GM18868 (cell line): ENCODE results near the gene GAP43.

ENCODE experiments used
- ATAC-seq: cut with Tn5 transposase; IDR thresholded peaks from one replicate; pipeline ENCODE4 v1.9.1; 2021; ENCODE audit warnings: mild to moderate bottlenecking, moderate library complexity; ENCODE audit not compliant: unreplicated experiment

GAP43 gene

DNA sequence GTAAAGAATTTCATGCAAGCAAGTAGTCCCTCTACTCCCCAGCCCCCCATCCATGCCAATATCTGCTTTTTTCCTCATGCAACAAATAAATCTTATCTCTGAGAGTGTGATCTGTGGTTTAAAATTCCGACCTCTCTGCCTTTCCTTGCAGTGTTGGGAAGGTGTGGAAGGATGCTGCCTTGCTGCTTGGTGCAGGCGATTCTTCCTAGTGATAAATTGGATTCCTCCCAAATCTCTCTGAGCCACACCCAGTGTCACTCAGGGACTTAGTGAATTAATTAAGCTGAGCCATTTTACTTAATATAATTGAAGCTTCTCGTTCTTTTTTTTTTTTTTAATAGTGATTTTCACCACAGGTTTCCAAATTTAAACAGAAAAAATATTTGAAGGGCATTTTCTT, 3.4 kb downstream of the GAP43 start:
- ATAC-seq, result no peak

- ATAC-seq, result peak; percentile 81
Observed at GRCh38 chr3:115627180-115628074, 4.1 kb downstream of the GAP43 start.

- ATAC-seq, result peak; percentile 50
Observed at GRCh38 chr3:115628075-115628412, 4.7 kb downstream of the GAP43 start.

GRCh38 chr3:115630850-115631249, 7.5 kb downstream of the GAP43 start:
- ATAC-seq, result no peak

DNA sequence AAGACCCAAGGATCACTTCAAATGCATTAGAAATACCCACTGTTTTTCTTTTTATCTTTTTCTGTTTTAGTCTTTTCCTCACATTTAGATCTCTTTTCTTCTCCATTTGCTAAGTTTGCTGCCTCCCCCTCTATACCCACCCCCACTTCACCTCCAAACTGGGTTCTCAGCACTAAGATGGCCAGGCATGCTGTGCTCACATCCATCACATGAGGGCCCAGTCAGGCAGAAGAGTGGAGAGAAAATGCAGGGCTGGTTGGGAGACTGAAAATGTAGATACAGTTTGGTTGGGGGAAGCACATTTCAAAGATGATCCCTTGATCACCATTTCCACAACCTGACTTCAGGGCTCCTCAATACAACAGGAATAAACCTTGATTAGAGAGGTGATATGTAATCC, 8.7 kb downstream of the GAP43 start:
- no peak for ATAC-seq

- peak; percentile 79 for ATAC-seq
Observed at GRCh38 chr3:115633467-115633866, 10.2 kb downstream of the GAP43 start.

DNA sequence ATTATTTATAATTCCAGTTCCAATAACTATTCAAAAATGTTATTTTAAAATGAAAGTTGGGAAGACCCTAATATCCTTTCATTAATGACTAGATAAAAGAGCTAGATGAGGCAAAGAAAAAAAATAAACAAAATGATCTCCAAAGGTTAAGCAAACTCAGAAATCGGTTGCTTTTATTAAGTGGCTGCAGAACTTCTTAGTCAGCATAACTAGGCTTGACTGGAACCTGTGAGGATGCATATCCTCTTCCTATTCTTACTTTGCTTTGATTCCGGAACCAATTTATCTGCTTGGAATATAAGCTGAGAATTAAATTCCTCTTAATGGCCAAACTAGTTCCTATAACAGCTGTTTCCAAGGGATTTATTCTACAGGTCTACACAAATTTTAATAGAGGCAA, 10.7 kb downstream of the GAP43 start:
- no peak for ATAC-seq

- ATAC-seq, result no peak
Observed at GRCh38 chr3:115635406-115635805, 12.1 kb downstream of the GAP43 start.

DNA sequence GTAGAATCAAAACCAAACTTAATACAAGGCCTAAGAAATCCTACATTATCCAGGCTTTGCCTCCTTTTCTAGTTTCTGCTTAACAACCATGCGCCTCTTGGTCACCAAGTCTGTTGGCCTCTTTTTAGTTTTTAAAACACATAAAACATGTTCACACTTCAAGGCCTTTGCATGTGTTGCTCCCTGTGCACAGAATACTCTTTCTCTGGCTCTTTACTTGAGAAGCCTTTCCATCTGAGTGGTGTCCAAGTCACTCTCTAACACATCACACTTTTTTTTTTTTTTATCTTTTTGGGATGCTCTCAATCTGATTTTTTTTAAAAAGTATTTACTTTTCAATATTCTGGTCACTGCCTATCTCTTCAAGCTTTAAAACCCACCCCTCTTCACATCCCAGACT, 14.9 kb downstream of the GAP43 start:
- ATAC-seq, result no peak

DNA sequence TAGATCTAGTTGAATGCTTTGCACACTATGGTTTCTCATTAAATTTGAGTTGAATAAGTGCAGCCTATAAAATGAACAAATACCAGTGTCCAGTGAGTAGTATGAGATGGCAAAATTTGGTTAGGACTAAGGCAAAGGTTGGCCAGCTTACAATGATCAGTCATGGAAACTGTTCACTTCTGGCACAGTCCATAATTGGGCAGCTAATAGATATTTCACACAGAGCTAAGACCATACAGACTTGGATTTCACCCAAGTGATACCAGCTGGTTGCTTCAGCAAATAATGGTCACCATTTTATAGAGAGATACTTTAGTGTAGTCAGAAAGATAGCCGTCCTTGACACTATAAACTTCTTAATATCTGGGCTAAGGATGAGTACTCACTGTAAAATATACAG, 15.7 kb downstream of the GAP43 start:
- no peak for ATAC-seq

DNA sequence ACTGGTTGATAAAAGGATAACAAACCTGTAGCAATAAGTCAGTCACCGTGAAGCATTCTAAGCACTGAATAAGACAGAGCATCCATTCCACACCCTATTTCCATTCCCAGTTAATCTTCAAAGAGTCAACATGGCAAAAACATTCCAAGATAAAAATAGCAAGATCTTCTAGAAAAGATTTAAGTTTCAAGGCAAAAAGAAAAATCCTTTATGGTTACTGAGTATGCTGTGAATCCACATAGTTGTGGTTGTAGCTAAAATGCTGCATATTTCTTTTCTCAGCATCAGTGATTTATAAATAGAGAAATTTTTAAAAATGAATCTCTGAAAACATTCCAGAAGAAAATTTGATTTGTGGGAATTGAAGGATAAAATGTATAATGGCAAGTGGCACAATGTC, 21.1 kb downstream of the GAP43 start:
- ATAC-seq, result no peak

GRCh38 chr3:115646027-115646690, 22.8 kb downstream of the GAP43 start:
- ATAC-seq, result no peak

GRCh38 chr3:115648559-115648958, 25.2 kb downstream of the GAP43 start:
- no peak for ATAC-seq

GRCh38 chr3:115651087-115651486, 27.8 kb downstream of the GAP43 start:
- peak; percentile 82 for ATAC-seq

- peak; percentile 35 for ATAC-seq
Observed at GRCh38 chr3:115651599-115651998, 28.3 kb downstream of the GAP43 start.

- peak; percentile 42 for ATAC-seq
Observed at GRCh38 chr3:115652738-115653137, 29.4 kb downstream of the GAP43 start.

DNA sequence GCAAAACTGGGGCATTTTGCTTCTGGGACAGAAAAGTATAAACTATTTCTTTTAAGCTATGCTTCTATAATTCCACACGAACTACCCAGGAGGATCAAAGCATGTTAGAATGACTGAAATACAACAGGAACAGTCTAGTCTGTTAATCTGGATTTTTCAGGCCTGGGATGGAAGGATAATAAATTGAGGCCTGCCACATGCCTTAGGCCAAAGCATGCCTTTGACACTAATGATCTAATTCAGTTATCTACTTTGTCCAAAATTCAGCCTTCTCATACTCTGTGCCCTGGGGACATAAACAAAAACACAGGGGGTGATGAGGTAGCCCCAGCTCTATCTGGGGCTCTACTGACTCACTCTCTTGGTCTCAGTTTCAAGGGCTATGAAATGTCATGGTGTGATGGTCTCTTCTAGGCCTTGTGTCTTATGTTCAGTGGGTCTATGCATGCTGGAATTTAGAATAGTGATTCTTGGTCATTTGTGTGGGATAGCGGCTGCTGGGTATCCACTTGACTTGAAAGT, 32.5 kb downstream of the GAP43 start:
- ATAC-seq, result peak; percentile 20

- ATAC-seq, result no peak
Observed at GRCh38 chr3:115657168-115657567, 33.9 kb downstream of the GAP43 start.

GRCh38 chr3:115658032-115658336, 34.7 kb downstream of the GAP43 start:
- no peak for ATAC-seq

GRCh38 chr3:115658337-115659181, 35.2 kb downstream of the GAP43 start:
- peak; percentile 81 for ATAC-seq
